ENCODE measurements around the gene CTNNA2.

Gene CTNNA2

DNA sequence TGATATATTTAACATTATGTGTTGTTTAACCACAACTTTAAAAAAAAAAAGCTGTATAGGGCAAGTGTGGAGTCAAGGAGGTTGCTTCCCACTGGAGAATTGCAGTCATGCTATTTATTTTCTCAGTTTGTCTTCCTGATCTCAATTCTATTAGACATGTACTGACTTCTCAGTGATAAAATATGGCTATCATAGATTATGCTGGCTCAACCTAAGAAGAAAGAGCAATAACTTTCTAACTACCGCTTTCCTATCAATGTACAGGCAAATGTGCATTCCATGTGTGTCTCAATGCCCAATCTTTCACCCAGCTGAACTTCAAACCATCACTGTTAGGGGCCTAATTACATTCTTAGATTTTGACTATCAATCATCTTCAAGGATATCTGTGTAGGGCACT, 201.4 kb downstream of the CTNNA2 start:
- DNase-seq = no peak

DNA sequence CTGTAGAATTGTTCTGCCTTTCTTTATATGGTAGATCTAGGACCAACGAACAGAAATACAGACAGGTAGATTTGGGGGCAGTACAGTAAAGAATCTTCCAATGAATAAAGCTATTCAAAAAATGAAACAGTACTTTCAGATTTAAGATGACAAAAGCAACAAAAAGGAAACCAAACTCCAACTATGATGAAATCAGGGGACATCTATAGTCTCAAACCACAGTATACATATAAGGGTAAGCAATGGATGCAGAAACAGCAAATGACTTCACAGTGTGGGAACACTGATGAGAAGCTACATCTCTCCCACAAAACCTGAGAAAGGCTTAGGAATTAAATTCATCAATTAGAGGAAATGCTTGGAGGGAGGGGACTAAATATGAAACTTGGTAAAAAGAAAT, 202.5 kb downstream of the CTNNA2 start:
- no peak for DNase-seq

DNA sequence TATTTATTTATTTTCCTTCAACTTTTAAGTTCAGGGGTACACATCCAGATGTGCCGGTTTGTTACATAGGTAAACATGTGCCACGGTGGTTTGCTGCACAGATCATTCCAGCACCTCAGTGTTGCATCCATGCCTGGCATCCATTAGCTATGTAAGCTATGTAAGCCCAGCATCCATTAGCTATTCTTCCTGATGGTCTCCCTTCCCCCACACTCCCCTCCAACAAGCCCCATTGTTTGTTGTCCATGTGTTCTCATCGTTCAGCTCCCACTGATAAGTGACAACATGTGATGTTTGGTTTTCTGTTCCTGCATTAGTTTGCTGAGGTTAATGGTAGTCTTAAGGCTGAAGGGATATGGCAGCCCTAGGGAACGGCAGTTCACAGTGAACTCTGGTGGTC, 203.4 kb downstream of the CTNNA2 start:
- no peak for DNase-seq

DNA sequence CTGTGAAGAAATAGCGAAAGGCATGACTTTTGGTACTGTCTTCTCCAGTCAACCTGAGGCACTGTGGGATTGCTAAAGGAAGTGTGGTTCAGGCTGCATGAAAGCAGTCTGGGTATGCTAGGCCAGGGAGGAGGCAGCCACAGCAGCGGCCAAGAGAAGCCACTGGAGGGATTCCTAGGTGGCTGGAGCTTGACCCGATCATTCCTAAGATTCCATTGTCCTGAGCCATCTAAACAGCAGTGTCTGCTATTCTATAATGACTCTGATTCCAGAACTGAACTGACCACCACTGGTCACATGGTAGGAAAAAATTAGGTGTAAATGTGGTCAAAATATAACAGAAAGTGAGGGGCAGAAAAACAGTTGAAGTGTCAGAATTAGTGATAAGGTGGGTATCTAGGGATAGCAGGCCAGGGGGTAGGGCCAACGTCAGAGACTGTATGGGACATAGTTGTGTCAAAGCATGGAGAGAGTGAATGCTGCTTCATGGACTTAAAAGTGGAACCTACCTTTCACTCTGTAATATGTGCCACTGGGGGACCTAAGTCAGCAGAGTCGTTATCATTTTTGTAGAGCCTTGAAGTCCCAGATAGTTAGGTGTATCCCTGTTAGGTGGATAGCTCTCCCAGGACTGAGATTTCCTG, 204.6 kb downstream of the CTNNA2 start:
- no peak for DNase-seq

DNA sequence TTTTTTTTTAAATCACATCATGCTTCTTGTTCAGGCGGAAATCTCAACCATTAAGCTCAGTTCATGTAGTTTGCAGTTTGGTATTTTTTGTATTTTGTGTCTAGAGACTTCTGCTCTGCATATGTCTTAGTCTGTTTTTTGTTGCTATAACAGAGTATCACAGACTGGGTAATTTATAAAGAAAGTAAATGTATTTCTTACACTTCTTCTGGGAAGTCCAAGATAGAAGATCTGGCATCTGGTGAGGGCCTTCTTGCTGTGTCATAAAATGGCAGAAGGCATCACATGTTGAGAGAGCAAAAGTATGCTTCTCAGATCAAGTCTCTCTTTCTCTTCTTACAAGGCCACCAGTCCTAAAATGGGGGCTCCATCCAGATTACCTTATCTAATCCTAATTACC, 208.2 kb downstream of the CTNNA2 start:
- no peak for DNase-seq

DNA sequence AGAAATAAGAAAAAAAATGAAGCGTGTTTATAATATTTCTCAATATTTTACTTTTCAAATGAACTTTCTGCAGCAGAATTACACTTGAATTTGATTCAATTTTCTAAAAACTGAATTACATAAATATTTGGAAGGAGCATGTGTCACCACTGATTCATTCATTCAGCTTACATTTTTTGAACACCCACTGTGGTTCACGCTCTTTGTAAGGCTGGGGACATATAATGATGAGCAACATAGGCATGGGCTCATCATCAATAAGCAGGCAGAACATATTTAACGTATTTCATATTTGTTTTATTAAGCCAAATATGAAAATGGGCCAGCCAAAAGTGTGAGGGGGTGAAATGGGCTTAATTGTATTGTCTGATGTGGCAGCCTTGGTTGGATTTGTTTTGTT, 209.1 kb downstream of the CTNNA2 start:
- DNase-seq = no peak

DNA sequence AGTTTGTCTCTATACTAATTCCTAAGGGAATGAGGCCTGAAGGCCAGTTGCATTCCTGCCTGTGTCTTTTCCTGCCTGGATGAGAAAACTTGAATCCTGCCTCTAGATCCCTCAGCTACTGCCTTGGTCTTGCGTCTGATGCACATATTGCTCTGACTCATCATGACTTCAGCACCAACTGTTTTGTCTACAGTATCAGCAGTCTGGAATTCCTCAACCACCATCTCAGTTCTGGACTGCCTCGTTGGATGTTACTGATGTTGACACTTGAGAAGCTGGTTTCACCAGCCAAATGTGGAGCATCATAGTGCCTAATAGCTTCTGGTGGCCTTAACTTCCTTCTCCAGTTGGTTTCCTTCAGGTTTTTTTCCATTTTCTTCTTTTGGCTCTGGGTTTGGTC, 211.0 kb downstream of the CTNNA2 start:
- DNase-seq = no peak

DNA sequence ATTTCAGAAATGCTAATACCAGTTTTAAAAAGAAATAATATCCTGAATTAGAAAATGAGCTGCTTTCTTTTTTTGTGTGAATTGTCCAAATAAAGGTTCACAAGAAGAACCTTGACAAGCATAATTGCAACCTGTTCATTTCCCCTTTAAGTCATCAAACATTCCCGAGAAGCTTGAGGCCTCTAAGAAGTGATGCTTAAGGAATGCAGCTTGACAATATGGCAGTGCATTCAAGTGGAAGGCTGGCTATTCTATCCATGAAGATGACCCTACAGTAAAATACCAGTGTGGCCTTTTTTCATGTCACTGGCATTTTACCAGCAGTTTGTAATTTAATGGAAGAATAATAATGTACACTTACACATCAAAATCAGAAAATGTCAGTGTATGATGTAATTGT, 216.7 kb downstream of the CTNNA2 start:
- no peak for DNase-seq

DNA sequence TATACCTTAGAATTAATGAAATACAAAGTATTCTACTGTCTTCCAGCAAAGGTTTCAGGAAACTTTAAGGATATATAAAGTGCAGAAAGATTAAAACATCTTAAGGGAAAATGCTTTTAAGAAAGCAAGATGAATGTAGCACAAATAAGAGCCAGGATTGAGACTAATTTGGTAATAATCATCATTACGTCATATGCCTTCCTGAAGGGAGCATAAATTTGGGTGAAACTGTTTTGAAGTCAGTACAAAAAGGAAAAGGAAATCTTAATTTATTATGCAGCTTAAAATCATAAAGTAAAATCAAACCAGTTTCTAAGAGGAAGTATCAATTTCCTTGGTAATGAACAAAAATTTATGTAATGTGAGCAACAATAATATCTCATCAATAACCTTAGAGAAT, 221.7 kb downstream of the CTNNA2 start:
- no peak for DNase-seq

DNA sequence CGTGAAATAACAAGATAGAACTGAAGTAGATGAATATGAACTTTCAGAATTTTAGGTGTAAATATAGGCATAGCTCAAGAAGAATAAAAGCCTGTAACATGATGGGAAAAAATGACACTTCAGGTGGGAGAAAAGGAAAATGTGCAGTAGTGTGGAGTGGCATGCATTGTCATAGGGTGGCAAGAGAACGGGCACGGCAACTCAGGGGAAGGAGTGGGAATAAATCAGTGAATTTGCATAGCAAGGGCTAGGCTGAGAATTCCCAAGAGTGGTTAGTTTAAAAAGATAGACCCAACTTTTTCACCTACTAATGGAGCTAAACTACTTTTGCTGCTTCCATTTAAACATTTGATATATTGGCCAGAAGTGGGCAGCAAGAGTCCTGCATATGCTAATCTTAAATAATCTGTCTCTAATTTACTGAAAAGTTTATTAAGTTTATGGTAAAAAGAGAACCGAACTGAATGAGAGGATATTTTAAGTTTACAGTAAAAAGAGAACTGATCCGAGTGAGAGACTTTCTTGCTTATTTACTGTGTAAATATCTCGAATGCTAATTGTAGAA, 228.1 kb downstream of the CTNNA2 start:
- DNase-seq = no peak

DNA sequence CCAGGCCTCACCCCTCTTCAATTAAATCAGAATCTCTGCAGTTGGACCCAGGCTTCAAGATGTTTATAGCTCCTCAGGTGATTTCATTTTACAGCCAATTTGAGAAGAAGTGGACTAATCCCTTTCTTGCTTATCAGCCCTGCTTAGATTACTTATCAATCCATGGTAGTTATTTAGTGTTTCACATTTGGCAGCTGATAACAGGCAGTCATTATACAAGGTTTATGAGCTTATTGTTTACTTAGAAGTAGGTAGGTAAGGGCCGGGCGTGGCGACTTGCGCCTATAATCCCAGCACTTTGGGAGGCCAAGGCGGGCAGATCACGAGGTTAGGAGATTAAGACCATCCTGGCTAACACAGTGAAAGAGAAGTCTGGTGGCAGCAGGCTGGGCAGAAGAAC, 237.5 kb downstream of the CTNNA2 start:
- DNase-seq = no peak

DNA sequence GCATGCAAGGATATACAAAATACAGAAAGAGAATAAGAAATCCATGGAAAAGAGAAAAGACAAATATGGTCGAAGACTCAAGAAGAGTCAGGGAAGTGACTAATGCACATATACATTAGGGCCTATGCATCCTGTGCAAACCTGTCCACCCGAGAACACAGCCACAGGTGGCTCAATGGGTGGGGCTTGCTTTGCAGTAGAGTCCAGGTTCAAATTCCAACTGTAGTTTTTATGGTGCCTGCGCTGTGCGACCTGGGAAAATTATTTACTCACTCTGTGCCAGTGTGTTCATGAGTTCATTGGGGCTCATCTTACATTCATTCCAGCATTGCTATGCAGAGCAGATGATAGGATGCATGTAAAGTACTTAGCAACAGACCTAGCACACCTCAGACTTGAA, 244.7 kb downstream of the CTNNA2 start:
- DNase-seq = no peak

DNA sequence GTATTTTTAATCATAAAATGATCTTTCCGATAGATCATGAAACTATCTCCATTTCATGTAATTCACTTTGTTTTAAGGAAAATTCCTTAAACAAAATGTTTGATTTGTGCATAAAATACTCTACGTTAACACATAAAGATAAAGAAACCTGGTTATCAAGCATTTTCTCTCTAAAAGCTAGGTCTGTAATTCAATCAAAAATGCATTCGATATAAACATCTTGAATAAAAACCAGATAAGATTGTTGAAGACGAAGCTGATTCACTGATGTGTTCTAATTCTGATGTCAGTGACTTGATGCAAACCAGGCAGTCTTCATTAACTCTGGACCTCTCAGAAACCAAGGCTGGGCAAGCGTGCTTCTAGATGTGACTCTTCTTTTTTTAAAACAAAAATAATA, 245.2 kb downstream of the CTNNA2 start:
- DNase-seq = no peak

DNA sequence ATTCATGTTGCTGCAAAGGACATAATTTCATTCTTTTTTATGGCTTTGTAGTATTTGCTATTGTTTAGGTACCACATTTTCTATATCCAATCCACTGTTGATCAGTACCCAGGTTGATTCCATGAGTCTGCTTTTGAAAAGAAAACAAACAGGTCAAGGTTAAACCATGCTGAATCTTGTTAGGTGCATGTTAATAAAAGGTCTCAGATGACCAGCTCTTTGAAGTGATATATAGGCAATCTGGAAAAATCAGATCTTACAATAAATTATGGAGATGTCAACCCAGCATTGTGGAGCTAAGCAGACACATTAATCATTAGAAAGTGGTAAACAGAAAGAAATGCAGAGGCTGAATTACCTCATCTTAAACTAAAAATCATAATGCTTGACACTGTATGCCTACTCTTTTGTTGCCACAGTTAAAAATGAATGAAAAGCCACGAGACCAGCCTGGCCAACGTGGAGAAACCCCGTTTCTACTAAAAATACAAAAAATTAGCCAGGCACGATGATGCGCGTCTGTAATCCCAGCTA, 246.0 kb downstream of the CTNNA2 start:
- DNase-seq = no peak

DNA sequence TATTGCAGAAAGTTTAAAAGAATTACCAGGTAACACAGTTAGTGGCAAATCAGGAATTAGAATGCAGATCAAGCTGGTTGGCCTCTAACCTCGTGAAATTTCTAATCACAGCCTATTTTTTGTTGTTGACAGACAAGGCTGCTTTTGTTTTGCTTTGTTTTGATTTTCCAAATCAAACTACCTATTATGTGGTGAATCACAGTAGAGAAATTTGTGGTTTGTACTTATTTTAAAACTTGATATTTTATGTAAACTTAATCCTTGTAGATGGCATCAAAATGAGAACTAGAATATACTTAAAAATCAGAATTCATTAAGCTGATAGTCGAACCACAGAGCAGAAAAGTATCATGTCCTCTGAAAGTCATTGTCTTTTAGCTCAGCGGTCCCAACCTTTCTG, 258.1 kb downstream of the CTNNA2 start:
- no peak for DNase-seq

DNA sequence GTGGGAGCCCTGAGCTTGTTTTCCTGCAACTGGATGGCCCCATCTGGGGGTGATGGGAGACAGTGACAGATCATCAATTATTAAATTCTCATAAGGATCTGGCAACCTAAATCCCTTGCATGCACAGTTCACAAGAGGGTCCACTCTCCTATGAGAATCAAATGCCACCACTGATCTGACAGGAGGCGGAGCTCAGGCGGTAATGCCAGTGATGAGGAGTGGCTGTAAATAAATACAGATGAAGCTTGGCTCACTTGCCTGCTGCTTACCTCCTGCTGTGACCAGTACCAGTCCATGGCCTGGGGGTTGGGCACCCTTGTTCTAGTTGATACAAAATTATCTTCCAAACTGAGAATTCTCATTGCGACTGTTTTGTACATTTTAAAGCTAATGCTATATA, 258.6 kb downstream of the CTNNA2 start:
- DNase-seq = no peak

DNA sequence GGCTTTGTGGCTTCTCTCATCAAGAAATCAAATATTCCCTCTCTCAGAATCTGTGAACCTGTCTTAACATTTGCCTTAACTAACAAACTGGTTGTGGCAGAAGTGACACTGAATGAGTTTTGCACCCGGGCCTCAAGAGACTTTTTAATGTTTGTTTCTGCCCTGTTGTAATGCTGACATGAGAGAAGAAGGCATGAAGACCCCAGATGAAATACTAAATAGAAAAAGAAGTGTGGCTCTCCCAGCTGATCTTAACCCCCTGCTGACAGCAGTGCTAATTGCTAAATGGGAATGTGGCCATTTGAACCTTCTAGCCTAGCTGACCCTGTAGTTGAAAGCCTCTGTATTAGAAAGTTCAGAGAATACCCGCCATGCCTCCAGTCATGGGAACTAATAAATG, 261.2 kb downstream of the CTNNA2 start:
- no peak for DNase-seq

DNA sequence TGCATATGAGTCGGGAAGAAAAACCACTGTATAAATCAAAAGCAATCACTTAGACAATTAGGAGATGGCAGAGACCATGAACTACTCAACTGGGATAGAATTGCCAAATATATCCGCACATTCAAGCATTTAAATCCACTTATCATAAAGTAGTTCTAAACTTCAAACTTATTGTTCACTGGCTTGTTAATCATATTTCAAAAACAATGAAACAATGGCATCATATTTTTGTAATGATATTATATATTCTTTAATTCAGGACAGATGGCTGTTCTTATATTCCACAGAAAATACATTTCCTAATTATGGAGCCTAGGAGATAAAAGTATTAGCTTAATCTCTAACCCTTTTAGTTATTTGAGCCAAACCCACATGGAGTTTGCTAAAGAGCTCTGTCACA, 263.6 kb downstream of the CTNNA2 start:
- no peak for DNase-seq

DNA sequence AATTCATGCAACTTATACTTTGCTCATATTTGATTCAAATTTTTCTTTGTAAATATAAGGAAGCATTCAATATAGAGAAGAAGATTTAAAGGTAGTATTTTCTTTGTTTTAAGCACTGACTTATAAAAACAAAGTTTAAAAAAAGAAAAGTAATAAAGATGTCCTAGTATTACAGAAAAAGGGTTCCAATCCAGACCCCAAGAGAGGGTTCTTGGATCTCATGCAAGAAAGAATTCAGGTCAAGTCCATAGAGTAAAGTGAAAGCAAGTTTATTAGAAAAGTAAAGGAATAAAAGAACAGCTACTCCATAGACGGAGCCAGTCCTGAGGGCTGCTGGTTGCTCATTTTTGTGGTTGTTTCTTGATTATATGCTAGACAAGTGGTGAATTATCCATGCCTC, 267.9 kb downstream of the CTNNA2 start:
- DNase-seq = no peak

DNA sequence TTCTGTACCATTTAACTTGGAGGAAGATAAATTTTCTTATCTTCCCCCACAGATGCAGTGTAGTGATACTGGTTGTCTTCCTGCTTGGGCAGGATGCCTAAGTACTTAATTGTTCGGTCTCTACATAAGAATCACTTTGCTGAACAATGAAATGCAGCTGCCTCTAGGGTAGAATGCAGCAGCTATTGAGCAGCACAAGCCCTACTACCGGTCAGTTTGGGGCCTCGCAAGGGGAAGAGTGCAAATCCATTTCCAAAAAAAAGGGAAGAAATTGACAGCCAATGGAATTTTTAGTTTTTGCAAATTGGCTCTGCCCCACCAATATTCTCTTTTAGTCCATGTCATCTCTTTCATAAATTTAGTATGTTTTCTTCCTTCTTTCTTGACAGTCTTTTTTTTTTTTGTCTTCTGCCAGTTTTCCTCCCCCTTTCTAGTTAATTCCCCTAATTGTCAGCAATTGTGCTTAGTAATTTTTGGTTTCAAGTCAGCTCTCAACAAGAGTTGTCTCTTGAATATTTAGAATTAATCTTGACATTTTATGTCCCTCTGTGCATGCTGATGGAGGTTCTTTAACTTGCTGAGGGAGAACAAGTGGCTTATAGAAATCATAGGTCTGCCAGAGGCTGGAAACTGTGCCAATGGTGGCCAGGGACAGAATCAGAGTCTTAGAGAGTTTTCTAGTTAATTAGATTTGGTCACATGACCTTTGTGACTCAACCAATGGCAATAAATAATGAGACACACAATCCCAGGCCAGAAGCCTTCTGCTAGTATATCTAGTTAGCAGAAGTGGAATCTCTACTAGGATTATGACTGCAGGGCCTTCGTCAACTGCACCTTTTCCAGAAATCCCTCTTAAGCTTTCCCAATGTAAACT, 270.0 kb downstream of the CTNNA2 start:
- DNase-seq = no peak

DNA sequence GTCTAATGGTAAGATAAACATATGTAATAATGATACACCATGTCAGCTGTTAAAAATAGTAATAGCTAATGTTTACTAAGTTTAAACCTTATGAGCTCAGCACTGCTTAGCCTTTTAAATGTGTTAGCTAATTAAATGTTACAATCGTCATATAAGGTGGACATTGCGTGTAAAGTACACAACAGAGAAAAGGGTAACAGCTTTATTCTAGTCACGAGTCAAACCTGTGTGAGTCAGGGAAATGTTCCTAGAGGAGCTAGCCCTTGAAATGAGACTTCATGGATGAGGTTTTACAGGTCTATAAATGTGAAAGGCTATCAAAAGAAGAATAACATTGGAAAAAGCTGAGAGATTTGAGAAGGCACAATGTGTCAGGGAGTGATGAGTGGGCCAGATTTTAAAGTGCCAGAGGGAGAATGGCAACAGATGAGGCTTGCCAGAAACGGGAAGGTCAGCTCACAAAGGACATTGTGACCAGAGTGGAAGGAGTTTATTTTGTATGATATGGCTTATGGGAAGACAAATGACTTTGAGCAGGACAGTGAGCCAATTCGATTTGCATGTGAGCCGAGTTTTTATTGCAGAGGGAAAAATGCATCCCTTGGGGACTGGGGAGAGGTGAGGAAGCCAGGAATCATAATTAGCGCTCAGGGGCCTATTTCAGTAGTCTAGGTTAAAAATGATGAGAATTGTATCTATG, 276.3 kb downstream of the CTNNA2 start:
- DNase-seq = no peak

DNA sequence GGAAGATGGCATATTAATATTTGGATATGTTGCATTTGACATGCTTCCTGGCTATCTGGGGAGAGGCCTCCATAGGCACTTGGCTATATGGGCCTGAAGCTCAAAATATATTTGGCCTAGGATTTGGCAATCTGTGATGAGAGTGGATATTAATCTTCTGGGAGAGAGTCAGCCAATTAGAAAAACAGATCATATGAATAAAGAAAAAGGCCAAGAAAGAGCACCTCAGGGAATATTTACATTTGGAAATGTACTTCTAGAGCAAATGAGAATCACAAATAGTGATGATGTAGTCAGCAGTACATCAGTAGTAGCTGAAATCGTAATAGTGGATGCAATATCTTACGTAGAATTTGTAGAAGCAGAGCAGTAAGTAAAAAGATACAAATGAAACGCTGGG, 277.0 kb downstream of the CTNNA2 start:
- no peak for DNase-seq

DNA sequence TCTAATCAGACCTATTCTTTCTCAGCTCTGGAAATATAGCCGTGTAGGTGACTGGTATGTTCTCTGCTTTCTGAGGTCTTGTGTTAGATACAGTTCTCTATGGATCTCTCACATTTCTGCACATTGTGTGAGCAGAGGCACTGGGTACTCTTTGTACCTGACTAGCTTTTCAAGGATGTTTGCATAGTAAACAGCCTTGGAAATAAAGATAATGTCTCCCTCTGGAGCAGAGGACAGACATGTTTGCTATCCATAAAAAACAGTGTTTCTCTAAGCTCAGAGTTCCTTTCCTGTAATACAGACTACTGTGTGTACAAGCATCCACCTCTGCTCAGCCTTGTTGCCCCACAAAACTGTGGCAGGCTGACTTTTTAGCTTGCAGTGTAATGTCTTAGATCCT, 279.2 kb downstream of the CTNNA2 start:
- no peak for DNase-seq

DNA sequence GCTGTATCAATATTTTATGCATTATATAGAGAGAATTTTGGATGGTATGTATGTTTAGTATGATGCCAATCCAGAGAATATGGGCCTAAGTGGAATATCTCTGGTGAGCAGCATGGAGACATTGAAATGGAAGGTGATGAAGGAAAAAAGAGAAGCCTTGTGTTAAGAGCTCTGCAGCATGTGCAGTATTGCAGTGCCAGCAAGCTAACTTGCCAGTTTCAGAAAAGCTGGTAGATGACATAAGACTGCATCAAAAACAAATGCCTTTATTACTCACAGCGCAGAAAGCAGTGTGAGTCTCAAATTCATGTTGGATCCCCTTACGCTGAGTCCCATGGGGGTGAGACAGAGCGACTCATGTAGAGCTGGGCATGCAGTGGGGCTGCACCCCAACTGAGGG, 280.2 kb downstream of the CTNNA2 start:
- no peak for DNase-seq
